HG03066 (cell line): ENCODE measurements around the gene AICDA.
"Not testable (repeated sequence)": the region's sequence is repeated elsewhere in the genome, so short reads cannot be mapped to it uniquely, and the experiment has no call there.

Experiments
- ATAC-seq: cut with Tn5 transposase; IDR thresholded peaks from one replicate; pipeline ENCODE4 v1.9.1; 2021; ENCODE audit warnings: low read depth; ENCODE audit not compliant: unreplicated experiment

The AICDA gene

DNA sequence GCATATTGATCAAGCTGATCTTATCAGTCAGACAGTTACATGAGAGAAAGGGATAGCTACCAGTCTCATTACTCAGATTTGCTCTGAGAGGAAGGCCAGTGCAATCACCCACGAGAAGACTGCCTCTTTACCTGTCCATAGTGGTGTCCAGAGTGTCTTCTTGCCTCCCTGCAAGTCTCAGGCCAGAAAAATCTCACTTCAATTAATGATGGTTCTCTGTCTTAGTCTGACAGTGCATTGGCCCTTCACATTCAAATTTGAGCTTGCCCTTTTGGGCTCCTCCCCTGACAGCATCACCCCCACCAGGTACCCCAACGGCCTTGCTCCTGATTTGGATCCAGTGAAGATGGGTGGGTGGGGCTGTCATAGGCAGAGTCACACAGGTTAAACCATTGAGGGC is at the start of gene AICDA:
AICDA (minus strand) TSS at position 231 of the 400 bp plus-strand sequence; CDS start at position 139, 92 bp downstream.
- ATAC-seq: no peak

DNA sequence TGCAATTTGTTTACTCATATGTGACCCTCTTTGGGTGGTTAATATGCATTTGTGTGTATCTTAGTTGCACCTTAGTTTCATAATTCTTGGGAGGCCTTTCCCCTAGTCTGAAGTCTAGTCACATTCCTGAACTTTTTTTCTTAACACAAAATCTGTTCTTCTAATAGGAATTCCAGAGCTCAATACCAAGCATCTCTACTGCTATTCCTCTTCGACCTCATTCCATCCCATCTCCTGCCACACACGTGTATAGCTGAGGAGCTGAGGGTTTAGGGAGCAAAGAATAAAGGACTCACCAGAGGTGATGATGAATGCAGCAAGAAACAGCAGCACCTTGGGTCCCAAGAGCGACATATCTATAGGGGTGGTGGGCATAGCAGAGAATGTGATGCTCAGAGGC is 49.1 kb upstream of the AICDA start:
- ATAC-seq: no peak

GRCh38 chr12:8661016-8661415 is 48.4 kb upstream of the AICDA start:
- no peak for ATAC-seq

DNA sequence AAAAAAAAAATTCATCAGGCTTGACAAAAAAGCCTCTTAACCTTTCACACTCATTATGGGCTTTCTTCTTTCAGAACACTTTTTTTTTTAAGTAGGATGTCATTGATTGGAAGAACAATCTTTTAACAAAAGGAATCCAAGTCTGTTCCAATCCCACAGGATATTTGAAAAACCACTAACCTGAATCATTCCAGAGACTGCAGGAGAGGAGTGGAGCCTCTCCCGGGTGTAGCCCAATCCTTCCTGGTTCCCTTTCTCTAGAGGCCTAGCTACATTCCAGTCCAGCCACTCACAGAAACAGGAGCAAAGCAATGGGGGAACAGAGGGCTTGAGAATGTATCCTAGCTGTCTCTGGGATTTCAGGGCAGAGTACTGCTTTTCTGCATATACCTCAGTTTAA is 45.7 kb upstream of the AICDA start:
- no peak for ATAC-seq

DNA sequence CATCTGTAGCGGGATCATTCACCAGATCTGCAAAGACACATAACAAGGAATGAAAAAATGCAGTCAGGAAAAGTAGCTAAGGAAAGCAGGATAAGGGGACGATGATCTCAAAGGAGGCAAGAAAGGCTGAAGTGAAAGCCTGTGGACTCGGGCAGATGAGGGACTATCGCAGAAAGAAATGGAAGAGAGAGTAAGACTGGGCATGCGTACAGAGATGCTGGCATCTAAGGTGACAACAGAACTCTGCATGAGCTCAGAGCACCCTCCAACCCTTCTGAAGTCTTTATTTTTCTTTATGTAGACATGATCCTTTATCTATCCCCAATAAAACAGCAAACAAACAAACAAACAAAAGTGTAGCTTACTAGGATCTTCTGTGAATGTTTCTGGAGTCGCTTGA is 42.8 kb upstream of the AICDA start:
- no peak for ATAC-seq

DNA sequence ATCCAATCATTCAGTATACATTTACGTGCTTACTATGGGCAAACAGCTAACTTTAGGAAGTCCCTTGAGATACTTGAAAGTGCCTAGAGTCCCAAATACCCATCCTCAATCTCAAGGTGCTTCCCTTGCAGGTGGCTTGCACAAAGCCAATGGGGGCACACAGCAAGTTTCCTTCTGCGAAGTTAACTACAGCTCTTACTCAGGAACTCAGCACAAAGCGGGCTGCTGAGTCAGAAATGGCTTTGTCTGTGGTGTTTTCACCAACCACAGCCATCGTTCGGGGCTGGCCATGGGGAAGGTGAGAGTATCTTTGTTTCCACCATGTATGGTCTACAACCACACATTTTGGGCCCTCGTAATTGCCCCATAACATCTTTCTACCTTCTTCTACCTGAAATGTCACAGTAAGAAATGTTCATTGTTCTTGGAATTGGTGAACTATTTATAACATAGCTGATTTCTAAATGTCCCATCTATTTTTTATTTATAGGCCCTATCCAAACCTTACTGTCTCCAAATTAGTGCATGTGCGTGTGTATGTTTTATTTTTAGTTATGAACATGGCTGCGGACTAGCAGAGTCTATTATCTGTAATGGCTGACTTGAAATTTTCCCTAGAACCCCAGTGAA is 36.0 kb upstream of the AICDA start:
- peak; percentile 65 for ATAC-seq

- ATAC-seq: no peak
These were observed 35.3 kb upstream of the AICDA start for GRCh38 chr12:8647968-8648367.

GRCh38 chr12:8644345-8645248 is 31.9 kb upstream of the AICDA start:
- ATAC-seq: peak; percentile 60

DNA sequence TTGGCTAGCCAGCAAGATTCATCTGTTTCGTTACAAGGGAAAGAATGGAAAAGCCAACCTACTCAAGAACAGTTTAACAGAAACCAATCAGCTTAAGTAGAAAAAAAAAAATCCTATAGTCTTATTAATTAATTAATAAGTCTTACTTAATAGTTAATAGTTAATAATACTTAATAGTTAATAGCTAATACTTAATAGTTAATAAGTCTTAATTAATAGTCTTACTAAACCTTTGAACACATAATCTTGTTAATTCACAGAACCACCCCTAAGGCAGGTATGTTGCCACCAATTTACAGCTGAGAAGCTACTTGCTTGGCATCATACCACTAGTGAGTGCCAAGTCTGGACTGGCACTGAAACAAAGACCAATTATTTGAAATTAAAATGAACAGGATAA is 30.1 kb upstream of the AICDA start:
- no peak for ATAC-seq

DNA sequence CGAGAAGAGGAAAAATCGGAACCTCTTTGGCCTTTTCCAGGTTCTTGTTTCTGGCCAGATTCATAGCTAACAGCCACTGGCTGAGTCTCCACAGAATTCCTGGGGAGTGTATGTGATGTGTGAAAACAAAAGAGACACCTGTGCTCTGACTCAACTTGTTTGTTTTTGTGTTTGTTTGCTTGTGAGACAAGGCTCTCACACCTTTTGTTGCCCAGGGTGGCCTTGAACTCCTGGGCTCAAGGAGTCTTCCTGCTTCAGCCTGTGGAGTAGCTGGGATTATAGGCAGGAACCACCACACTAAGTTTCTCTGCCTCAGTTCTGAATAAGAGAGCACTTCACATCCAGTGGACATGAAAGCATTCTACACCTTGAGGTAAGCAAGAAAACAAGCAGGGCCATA is 27.3 kb upstream of the AICDA start:
- no peak for ATAC-seq

DNA sequence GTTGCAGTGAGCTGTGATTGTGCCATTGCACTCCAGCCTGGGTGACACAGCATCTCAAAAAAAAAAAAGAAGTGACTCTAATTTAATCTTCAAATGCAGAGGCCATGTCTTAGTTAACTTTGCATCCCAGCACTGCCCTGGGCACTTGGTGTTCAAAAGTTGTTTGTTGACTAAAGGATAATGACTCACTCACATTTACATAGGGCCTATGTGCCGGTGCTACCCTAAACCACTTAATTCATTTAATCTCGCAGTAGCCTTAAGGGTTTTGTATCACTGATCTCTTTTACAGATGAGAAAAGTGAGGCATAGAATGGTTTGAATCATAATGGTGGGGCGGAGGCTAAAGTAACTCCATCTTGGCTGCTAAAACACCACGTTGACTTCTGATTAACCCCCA is 26.3 kb upstream of the AICDA start:
- ATAC-seq: no peak

- no peak for ATAC-seq
These were observed 25.0 kb upstream of the AICDA start for GRCh38 chr12:8637666-8638065.

DNA sequence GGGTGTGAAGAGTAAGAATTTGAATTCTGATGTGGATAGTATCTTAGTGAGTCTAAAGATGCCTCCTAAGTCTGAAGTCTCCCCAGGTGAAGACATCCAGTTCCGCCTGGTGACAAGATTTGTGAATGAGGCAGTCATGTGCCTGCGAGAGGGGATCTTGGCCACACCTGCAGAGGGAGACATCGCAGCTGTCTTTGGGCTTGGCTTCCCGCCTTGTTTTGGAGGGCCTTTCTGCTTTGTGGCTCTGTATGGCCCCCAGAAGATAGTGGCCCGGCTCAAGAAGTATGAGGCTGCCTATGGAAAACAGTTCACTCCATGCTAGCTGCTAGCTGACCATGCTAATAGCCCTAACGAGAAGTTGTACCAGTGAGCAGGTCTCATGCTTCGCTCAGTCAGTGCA is 24.6 kb upstream of the AICDA start:
- ATAC-seq: no peak

- ATAC-seq: no peak
These were observed 23.9 kb upstream of the AICDA start for GRCh38 chr12:8636581-8636980.

DNA sequence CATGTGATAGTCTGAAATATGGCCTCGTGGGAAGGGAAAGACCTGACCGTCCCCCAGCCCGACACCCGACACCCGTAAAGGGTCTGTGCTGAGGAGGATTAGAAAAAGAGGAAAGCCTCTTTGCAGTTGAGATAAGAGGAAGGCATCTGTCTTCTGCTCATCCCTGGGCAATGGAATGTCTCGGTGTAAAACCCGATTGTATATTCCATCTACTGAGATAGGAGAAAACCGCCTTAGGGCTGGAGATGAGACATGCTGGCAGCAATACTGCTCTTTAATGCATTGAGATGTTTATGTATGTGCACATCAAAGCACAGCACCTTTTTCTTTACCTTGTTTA is 23.3 kb upstream of the AICDA start:
- not testable (repeated sequence) for ATAC-seq

DNA sequence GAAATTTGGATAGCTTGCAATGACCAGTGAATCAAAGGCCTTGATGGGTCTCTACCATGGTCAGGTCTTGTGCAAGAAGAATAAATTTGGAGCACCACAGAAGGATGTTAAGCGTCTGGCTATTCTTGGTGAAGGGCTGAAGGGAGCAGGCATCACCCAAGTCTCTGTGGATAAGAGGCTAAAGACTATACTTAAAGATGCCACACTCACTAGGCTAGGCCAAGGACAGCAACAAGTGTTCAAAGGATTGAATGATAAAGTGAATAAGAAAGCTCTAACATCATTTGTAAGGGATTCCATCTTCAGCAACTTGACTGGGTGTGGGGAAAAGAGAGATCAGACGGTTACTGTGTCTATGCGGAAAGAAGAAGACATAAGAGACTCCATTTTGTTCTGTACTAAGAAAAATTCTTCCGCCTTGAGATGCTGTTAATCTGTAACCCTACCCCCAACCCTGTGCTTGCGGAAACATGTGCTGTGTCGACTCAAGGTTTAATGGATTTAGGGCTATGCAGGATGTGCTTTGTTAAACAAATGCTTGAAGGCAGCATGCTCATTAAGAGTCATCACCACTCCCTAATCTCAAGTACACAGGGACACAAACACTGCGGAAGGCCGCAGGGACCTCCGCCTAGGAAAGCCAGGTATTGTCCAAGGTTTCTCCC is 22.8 kb upstream of the AICDA start:
- not testable (repeated sequence) for ATAC-seq

DNA sequence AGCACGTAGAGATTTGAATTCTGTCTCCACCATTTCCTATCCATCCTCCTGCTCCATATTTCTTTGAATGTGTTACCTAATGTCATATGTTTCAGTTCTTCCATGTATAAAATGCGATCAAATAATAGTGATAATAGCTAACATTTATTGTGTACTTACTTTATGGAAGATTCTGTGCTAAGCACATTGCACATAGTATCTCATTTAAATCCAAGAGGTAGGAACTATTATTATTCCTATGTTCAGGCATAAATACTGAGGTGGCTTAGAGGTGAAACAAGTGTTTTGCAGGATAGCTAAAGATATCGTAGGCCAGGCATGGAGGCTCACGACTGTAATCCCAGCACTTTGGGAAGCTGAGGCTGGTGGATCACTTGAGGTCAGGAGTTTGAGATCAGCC is 17.5 kb upstream of the AICDA start:
- no peak for ATAC-seq

DNA sequence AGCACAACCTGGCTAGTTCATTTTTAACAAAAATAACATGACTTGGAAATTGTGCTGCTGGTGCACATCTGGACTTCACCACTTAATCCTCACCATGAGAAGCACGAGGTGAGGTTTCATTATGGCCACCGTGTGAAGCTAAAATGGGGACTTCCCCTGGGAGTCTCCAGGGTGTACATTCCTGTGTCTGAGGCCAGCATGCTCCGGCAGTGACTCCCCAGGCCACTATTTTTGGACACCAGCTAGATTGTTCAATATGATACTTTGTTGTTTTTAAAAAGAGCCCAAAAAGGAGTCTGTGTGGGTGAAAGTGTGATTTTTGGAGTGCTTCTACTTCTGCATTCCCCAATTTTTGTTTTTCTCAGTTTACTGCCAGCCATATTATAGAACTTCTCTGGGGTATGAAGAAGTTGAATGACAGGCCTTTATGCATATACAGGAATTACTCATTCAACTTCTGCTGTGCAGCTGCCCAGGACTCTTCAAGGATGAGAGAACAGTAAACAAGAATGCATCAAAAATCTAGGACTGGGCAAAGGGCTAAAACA is 16.9 kb upstream of the AICDA start:
- peak; percentile 96 for ATAC-seq

- ATAC-seq: no peak
These were observed 16.1 kb upstream of the AICDA start for GRCh38 chr12:8628731-8629130.

- not testable (repeated sequence) for ATAC-seq
These were observed 12.1 kb upstream of the AICDA start for GRCh38 chr12:8624750-8625149.

GRCh38 chr12:8622646-8623045 is 10.0 kb upstream of the AICDA start:
- no peak for ATAC-seq
